ENCODE data around the gene ASTN1. TPM values are rescaled to one million over a fixed set of nuclear protein-coding genes. Genes with fewer than 3 reads are reported as not detected.
A peak's percentile ranks its signal among the peaks of the same experiment; 100 is the strongest.

ASTN1 gene
- total and polyA plus RNA-seq, 11 donors = 0.15 to 3.6 (median 0.44) TPM

DNA sequence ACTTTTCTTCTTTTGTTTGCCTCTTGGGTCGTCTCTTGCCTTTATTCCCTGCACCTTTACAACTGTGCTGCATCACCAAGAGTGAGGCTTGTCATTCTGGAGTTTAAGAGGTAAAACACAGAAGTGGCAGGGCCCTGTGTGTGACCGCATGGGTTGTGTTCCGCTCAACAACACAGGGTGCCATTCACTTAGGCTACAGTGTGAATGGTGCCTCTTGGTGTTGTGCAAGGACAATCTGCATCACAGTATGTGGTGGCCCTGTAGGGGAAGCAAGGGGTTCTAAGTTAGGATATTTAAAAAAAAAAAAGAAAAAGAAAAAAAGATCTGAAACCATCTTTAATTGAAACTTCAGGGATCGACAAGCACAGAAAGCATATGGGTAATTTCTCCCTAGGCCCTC, 44.4 kb upstream of the ASTN1 start:
- WGBS, 4 donors = 70 to 81% (median 73%) methylated on average over 4 of the region's 4 CpGs
- no peaks in the 10 kb centered on the region for H3K27me3 ChIP-seq
- no peaks in the 10 kb centered on the region for H3K9me3 ChIP-seq
- peak overlapping the region in 5 of 12 donors; percentile 6 to 49 (median 37) for H3K27ac ChIP-seq
- peaks cover 0 to 35% (median 9%) of the 10 kb centered on the region in 12 donors for H3K4me1 ChIP-seq
- intact Hi-C loops (cut with DNase I) = no loop called here
- no peak for DNase-seq
- no peak for TF ChIP-seq POLR2A (IDR thresholded peaks at IDR 0.05)
- TF ChIP-seq, protein P1, sequence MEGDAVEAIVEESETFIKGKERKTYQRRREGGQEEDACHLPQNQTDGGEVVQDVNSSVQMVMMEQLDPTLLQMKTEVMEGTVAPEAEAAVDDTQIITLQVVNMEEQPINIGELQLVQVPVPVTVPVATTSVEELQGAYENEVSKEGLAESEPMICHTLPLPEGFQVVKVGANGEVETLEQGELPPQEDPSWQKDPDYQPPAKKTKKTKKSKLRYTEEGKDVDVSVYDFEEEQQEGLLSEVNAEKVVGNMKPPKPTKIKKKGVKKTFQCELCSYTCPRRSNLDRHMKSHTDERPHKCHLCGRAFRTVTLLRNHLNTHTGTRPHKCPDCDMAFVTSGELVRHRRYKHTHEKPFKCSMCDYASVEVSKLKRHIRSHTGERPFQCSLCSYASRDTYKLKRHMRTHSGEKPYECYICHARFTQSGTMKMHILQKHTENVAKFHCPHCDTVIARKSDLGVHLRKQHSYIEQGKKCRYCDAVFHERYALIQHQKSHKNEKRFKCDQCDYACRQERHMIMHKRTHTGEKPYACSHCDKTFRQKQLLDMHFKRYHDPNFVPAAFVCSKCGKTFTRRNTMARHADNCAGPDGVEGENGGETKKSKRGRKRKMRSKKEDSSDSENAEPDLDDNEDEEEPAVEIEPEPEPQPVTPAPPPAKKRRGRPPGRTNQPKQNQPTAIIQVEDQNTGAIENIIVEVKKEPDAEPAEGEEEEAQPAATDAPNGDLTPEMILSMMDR (IDR thresholded peaks at IDR 0.05) = no peak
- H3K36me3 ChIP-seq = no peaks in the 10 kb centered on the region
- no peak for ATAC-seq
- H3K4me3 ChIP-seq = no peak overlapping the region

DNA sequence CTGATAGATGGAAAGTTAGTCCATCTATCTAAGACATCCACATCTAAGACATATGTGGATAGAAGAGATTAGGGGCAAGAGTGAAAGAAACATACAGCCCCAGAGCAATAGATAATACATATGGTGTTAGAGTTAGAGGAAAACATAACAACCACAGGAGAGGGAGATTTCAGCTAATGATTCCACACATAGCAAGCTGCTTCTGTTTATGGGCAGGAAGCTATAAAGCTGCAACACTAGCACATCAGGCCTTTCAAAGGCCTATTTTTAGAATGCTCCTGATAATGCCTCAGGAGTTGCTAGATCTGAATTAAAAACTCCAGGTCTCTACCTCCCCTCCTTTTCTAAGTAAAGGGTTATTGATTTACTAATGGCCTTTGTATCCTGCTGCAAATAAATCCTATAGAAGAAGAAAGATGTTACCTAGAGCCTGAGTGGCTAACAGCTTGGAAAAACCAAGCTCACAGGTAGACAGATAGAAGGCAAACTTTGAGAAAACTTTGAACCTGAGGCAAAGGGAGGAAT, 42.4 kb upstream of the ASTN1 start:
- intact Hi-C loops (cut with DNase I) = no loop called here
- no peak for ATAC-seq
- DNase-seq = no peak
- peaks cover 0 to 35% (median 9%) of the 10 kb centered on the region in 12 donors for H3K4me1 ChIP-seq
- H3K27me3 ChIP-seq = no peaks in the 10 kb centered on the region
- H3K4me3 ChIP-seq = no peak overlapping the region
- H3K36me3 ChIP-seq = no peaks in the 10 kb centered on the region
- TF ChIP-seq, protein P1 (IDR thresholded peaks at IDR 0.05) = no peak
- no peak for TF ChIP-seq POLR2A (IDR thresholded peaks at IDR 0.05)
- no peak overlapping the region for H3K27ac ChIP-seq
- H3K9me3 ChIP-seq = no peaks in the 10 kb centered on the region

DNA sequence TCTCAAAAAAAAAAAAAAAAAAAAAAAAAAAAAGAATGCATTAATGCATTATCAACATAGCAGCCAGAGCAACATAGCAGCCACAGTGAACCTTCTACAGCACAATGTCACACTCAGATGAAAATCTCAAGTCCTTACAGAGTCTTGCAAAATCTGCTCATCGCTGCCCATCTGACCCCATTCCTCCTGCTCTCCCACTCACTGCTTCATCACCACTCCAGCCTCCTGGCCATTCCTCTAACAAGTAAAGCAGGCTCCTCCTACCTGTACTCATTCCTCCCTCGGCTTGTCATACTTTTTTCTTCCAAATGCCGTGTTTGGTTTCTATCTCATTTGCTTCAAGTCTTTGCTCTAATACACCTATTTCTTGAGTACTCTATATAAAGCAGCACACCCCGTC, 35.8 kb upstream of the ASTN1 start:
- ATAC-seq (no peak), DNase-seq (no peak)
- no peaks in the 10 kb centered on the region for H3K36me3 ChIP-seq
- H3K9me3 ChIP-seq = no peaks in the 10 kb centered on the region
- H3K4me1 ChIP-seq = no peaks in the 10 kb centered on the region
- H3K4me3 ChIP-seq = no peak overlapping the region
- TF ChIP-seq, protein P1 (IDR thresholded peaks at IDR 0.05) = no peak
- no peak for TF ChIP-seq POLR2A (IDR thresholded peaks at IDR 0.05)
- no peak overlapping the region for H3K27ac ChIP-seq
- intact Hi-C loops (cut with DNase I) = no loop called here
- WGBS, 4 donors = 77 to 85% (median 79%) methylated on average over 4 of the region's 4 CpGs
- no peaks in the 10 kb centered on the region for H3K27me3 ChIP-seq

DNA sequence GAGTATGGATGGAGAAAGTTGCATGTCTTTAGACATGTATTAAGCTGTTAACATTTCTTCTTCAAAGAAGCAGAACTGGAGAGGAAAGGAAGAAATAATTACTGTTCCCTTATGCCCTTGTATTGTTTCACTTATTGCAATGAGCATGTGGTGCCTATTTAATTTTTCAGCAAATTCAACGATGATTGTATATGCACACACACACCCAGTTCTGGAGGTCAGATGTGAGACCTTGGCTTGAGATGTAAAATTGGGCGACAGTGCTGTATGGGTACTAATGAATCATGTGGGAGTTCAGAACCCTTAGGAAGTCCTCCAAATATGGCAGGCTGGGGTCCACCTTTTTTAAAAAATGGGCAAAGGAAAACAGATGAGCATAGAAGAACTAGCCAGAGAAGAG, 33.7 kb upstream of the ASTN1 start:
- H3K9me3 ChIP-seq = no peaks in the 10 kb centered on the region
- H3K36me3 ChIP-seq = no peaks in the 10 kb centered on the region
- intact Hi-C loops (cut with DNase I) = no loop called here
- H3K27me3 ChIP-seq = no peaks in the 10 kb centered on the region
- ATAC-seq (no peak), DNase-seq (no peak)
- H3K4me1 ChIP-seq = no peaks in the 10 kb centered on the region
- H3K27ac ChIP-seq = no peak overlapping the region
- WGBS, 4 donors = 85 to 97% (median 93%) methylated on average over 2 of the region's 2 CpGs
- no peak for TF ChIP-seq POLR2A (IDR thresholded peaks at IDR 0.05)
- TF ChIP-seq, protein P1 (IDR thresholded peaks at IDR 0.05) = no peak
- no peak overlapping the region for H3K4me3 ChIP-seq

Measured in heart left ventricle (tissue), 16 donors.